Measurements from ENCODE around the gene CD27. TPM values are rescaled to one million over a fixed set of nuclear protein-coding genes. Genes with fewer than 3 reads are reported as not detected.
"Not testable (repeated sequence)": the region's sequence is repeated elsewhere in the genome, so short reads cannot be mapped to it uniquely, and the experiment has no call there.

Gene CD27
- total and polyA plus RNA-seq, 2 of the 13 experiments (the other 11 are each of a cell fraction or from before 2014, with no cell fraction given), result 0.12 TPM; not detected in 1

- CTCF ChIA-PET (ENCODE audit: low intra/inter-chr PET ratio, low total read pairs), result no interaction called here
- no TSS peak for BruUV-seq (replicated peaks)
Observed at GRCh38 chr12:6472491-6472890, 27.7 kb downstream of the CD27 start.

GRCh38 chr12:6475233-6475975 lies 30.6 kb downstream of the CD27 start:
- POLR2A ChIA-PET; H3K9me3 ChIP-seq (ENCODE audit: low read length); H3K27ac ChIP-seq (ENCODE audit: extremely low read length, insufficient read depth, low read length); H3K9ac ChIP-seq (ENCODE audit: insufficient read depth, low read depth, low read length); FAIRE-seq; H2AFZ ChIP-seq (ENCODE audit: low read length); H4K20me1 ChIP-seq (ENCODE audit: insufficient read depth, low read length); CTCF ChIA-PET (ENCODE audit: low intra/inter-chr PET ratio, low total read pairs); H3K79me2 ChIP-seq (ENCODE audit: insufficient read depth, low read length); H3K4me3 ChIP-seq (replicated peaks in 1 of 3; ENCODE audit: insufficient read depth in 1 of 3, low read depth in 2 of 3, low read length in 3 of 3); ATAC-seq; in situ Hi-C loops (cut with HindIII; ENCODE audit: extremely low pct_ligation_motif_present, low pct_unique_long_range_greater_than_20kb); BruUV-seq (replicated peaks); H3K4me2 ChIP-seq (ENCODE audit: low read depth, low read length); H3K36me3 ChIP-seq (replicated peaks in 1 of 2; ENCODE audit: control insufficient read depth in 1 of 2, insufficient read depth in 2 of 2, low read length in 2 of 2); DNase-seq (ENCODE audit: low spot score): not testable (repeated sequence)
- Histone ChIP-seq H3K27me3 (ENCODE audit: control insufficient read depth in 1 of 2, insufficient read depth in 2 of 2, low read length in 2 of 2) (peaks cover 1 to 19% of the 10 kb centered on the region in 2 experiments; a peak in 2 of 5 replicates), H3K4me1 (ENCODE audit: insufficient read depth, low read length) (peaks cover 27% of the 10 kb centered on the region)
- 49% methylated on average over 6 of the region's 48 CpGs for WGBS (ENCODE audit: low lambda C conversion rate)
- intact Hi-C loops (cut with micrococcal nuclease; ENCODE audit: unreplicated experiment), result loop anchor here (10.0 kb wide), 1 partner anchor 59 kb away; the partner anchor contains the start of gene GAPDH

More at GRCh38 chr12:6472491-6472890, 27.7 kb downstream of the CD27 start:
- FAIRE-seq, result no peak
- POLR2A ChIA-PET, result no interaction called here
- Histone ChIP-seq H4K20me1 (ENCODE audit: insufficient read depth, low read length) (no peaks in the 10 kb centered on the region), H3K27ac (ENCODE audit: extremely low read length, insufficient read depth, low read length) (no peak overlapping the region), H3K79me2 (ENCODE audit: insufficient read depth, low read length) (no peaks in the 10 kb centered on the region), H2AFZ (ENCODE audit: low read length) (no peak overlapping the region), H3K27me3 (ENCODE audit: control insufficient read depth in 1 of 2, insufficient read depth in 2 of 2, low read length in 2 of 2) (no peaks in the 10 kb centered on the region; a peak in 1 of 5 replicates), H3K9me3 (ENCODE audit: low read length) (no peaks in the 10 kb centered on the region), H3K36me3 (replicated peaks in 1 of 2; ENCODE audit: control insufficient read depth in 1 of 2, insufficient read depth in 2 of 2, low read length in 2 of 2) (no peaks in the 10 kb centered on the region), H3K4me1 (ENCODE audit: insufficient read depth, low read length) (peaks cover 44% of the 10 kb centered on the region), H3K9ac (ENCODE audit: insufficient read depth, low read depth, low read length) (no peak overlapping the region), H3K4me2 (ENCODE audit: low read depth, low read length) (no peak overlapping the region), H3K4me3 (replicated peaks in 1 of 3; ENCODE audit: insufficient read depth in 1 of 3, low read depth in 2 of 3, low read length in 3 of 3) (no peak overlapping the region)
- intact Hi-C loops (cut with micrococcal nuclease; ENCODE audit: unreplicated experiment), result loop anchor here (10.0 kb wide), 1 partner anchor 62 kb away; the partner anchor contains the start of gene GAPDH
- WGBS (ENCODE audit: low lambda C conversion rate), result 81% methylated on average over 11 of the region's 11 CpGs
- TF ChIP-seq GPBP1L1 (CRISPR knock-in tag; IDR thresholded peaks at IDR 0.05) (no peak), NR2F2 (IDR thresholded peaks at IDR 0.05; ENCODE audit: borderline replicate concordance, low read depth) (no peak), FOXA1 (IDR thresholded peaks at IDR 0.05) (no peak), FOXA1 (CRISPR knock-in tag; IDR thresholded peaks at IDR 0.05) (no peak), ELK4 (CRISPR knock-in tag; IDR thresholded peaks at IDR 0.05; ENCODE audit: borderline replicate concordance) (no peak), ZSCAN25 (CRISPR knock-in tag; IDR thresholded peaks at IDR 0.05) (no peak), SOX13 (IDR thresholded peaks at IDR 0.05) (no peak), SOX13 (CRISPR knock-in tag; conservative IDR thresholded peaks at IDR 0.05 in 1 of 2, IDR thresholded peaks at IDR 0.05 in 1 of 2) (no peak), ZNF569 (CRISPR knock-in tag; IDR thresholded peaks at IDR 0.05; ENCODE audit: borderline replicate concordance) (no peak), TEAD3 (CRISPR knock-in tag; optimal IDR thresholded peaks at IDR 0.05; ENCODE audit: borderline replicate concordance) (no peak), RBAK (CRISPR knock-in tag; IDR thresholded peaks at IDR 0.05) (no peak), ZNF747 (CRISPR knock-in tag; IDR thresholded peaks at IDR 0.05; ENCODE audit: borderline replicate concordance) (no peak)
- no peak for ATAC-seq
- in situ Hi-C loops (cut with HindIII; ENCODE audit: extremely low pct_ligation_motif_present, low pct_unique_long_range_greater_than_20kb), result loop anchor here (25.0 kb wide), 1 partner anchor 410 kb away; no protein-coding TSS in a partner anchor
- DNase-seq (ENCODE audit: low spot score), result no peak
